Muscle layer of colon (tissue), 2 donors: ENCODE measurements around the gene IP6K3.

Source experiments
- H3K27ac ChIP-seq: one replicate; pipeline ENCODE4 v1.7.0; 2013; ENCODE audit warnings: low read depth, mild to moderate bottlenecking, low read length, moderate library complexity
- H3K27me3 ChIP-seq, 2 donors: one replicate each; pipeline ENCODE4 v1.7.0; 2013; ENCODE audit warnings: low read length in 2 of 2, mild to moderate bottlenecking in 2 of 2; ENCODE audit not compliant: insufficient read depth in 2 of 2, control insufficient read depth in 1 of 2
- H3K36me3 ChIP-seq: one replicate; pipeline ENCODE4 v1.7.0; 2013; ENCODE audit warnings: mild to moderate bottlenecking, low read length; ENCODE audit not compliant: insufficient read depth
- H3K4me1 ChIP-seq: one replicate; pipeline ENCODE4 v1.7.0; 2013; ENCODE audit warnings: mild to moderate bottlenecking, low read length; ENCODE audit not compliant: insufficient read depth
- H3K4me3 ChIP-seq, 2 donors: one replicate each; pipeline ENCODE4 v1.7.0; 2013; ENCODE audit warnings: low read length in 2 of 2, low read depth in 1 of 2, mild to moderate bottlenecking in 1 of 2, moderate library complexity in 1 of 2
- H3K9ac ChIP-seq: one replicate; pipeline ENCODE4 v1.7.0; 2013; ENCODE audit warnings: low read length
- H3K9me3 ChIP-seq: one replicate; pipeline ENCODE4 v1.7.0; 2013; ENCODE audit warnings: mild to moderate bottlenecking, low read length
- donor health status: abdominal sarcoma.
- donor health status: Adenocarcinoma of cecum.

Gene IP6K3

GRCh38 chr6:33688451-33689147, 58.1 kb downstream of the IP6K3 start:
- H3K4me1 ChIP-seq: peaks cover 4% of the 10 kb centered on the region
- H3K9me3 ChIP-seq: no peaks in the 10 kb centered on the region
- no peak overlapping the region for H3K27ac ChIP-seq
- H3K4me3 ChIP-seq: no peak overlapping the region
- H3K36me3 ChIP-seq: peaks cover 13% of the 10 kb centered on the region
- H3K27me3 ChIP-seq: no peaks in the 10 kb centered on the region
- H3K9ac ChIP-seq: no peak overlapping the region

- H3K9me3 ChIP-seq: no peaks in the 10 kb centered on the region
- H3K4me3 ChIP-seq: no peak overlapping the region
- peaks cover 13% of the 10 kb centered on the region for H3K36me3 ChIP-seq
- no peaks in the 10 kb centered on the region for H3K27me3 ChIP-seq
- H3K27ac ChIP-seq: no peak overlapping the region
- no peak overlapping the region for H3K9ac ChIP-seq
- H3K4me1 ChIP-seq: no peaks in the 10 kb centered on the region
Observed at GRCh38 chr6:33688006-33688405, 58.7 kb downstream of the IP6K3 start.

GRCh38 chr6:33686981-33687975, 59.4 kb downstream of the IP6K3 start:
- Histone ChIP-seq H3K4me1 (no peaks in the 10 kb centered on the region), H3K27me3 (no peaks in the 10 kb centered on the region), H3K27ac (no peak overlapping the region), H3K36me3 (peaks cover 13% of the 10 kb centered on the region), H3K4me3 (no peak overlapping the region), H3K9ac (no peak overlapping the region), H3K9me3 (no peaks in the 10 kb centered on the region)

- Histone ChIP-seq H3K27me3 (no peaks in the 10 kb centered on the region), H3K4me1 (no peaks in the 10 kb centered on the region), H3K4me3 (no peak overlapping the region), H3K36me3 (peaks cover 13% of the 10 kb centered on the region), H3K27ac (no peak overlapping the region), H3K9ac (no peak overlapping the region), H3K9me3 (no peaks in the 10 kb centered on the region)
Observed at GRCh38 chr6:33686225-33686924, 60.3 kb downstream of the IP6K3 start.

GRCh38 chr6:33685411-33686224, 61.1 kb downstream of the IP6K3 start:
- H3K9ac ChIP-seq: no peak overlapping the region
- H3K27me3 ChIP-seq: no peaks in the 10 kb centered on the region
- no peaks in the 10 kb centered on the region for H3K9me3 ChIP-seq
- no peak overlapping the region for H3K27ac ChIP-seq
- H3K36me3 ChIP-seq: peaks cover 13% of the 10 kb centered on the region
- no peak overlapping the region for H3K4me3 ChIP-seq
- H3K4me1 ChIP-seq: no peaks in the 10 kb centered on the region

- no peaks in the 10 kb centered on the region for H3K27me3 ChIP-seq
- no peak overlapping the region for H3K27ac ChIP-seq
- no peak overlapping the region for H3K4me3 ChIP-seq
- no peak overlapping the region for H3K9ac ChIP-seq
- H3K4me1 ChIP-seq: no peaks in the 10 kb centered on the region
- H3K36me3 ChIP-seq: peaks cover 13% of the 10 kb centered on the region
- H3K9me3 ChIP-seq: no peaks in the 10 kb centered on the region
Observed at GRCh38 chr6:33684983-33685382, 61.7 kb downstream of the IP6K3 start.

- H3K4me3 ChIP-seq: no peak overlapping the region
- H3K9ac ChIP-seq: no peak overlapping the region
- no peaks in the 10 kb centered on the region for H3K27me3 ChIP-seq
- no peak overlapping the region for H3K27ac ChIP-seq
- no peaks in the 10 kb centered on the region for H3K4me1 ChIP-seq
- H3K36me3 ChIP-seq: peaks cover 13% of the 10 kb centered on the region
- H3K9me3 ChIP-seq: no peaks in the 10 kb centered on the region
Observed at GRCh38 chr6:33684428-33684896, 62.2 kb downstream of the IP6K3 start.

GRCh38 chr6:33683576-33684427, 62.9 kb downstream of the IP6K3 start:
- H3K9ac ChIP-seq: no peak overlapping the region
- no peaks in the 10 kb centered on the region for H3K9me3 ChIP-seq
- H3K36me3 ChIP-seq: peaks cover 13% of the 10 kb centered on the region
- H3K27me3 ChIP-seq: no peaks in the 10 kb centered on the region
- no peak overlapping the region for H3K4me3 ChIP-seq
- H3K4me1 ChIP-seq: no peaks in the 10 kb centered on the region
- no peak overlapping the region for H3K27ac ChIP-seq

- peaks cover 13% of the 10 kb centered on the region for H3K36me3 ChIP-seq
- no peaks in the 10 kb centered on the region for H3K4me1 ChIP-seq
- H3K27ac ChIP-seq: no peak overlapping the region
- H3K9ac ChIP-seq: no peak overlapping the region
- H3K4me3 ChIP-seq: no peak overlapping the region
- H3K27me3 ChIP-seq: no peaks in the 10 kb centered on the region
- no peaks in the 10 kb centered on the region for H3K9me3 ChIP-seq
Observed at GRCh38 chr6:33683051-33683571, 63.6 kb downstream of the IP6K3 start.

- H3K27me3 ChIP-seq: no peaks in the 10 kb centered on the region
- H3K4me1 ChIP-seq: no peaks in the 10 kb centered on the region
- no peaks in the 10 kb centered on the region for H3K9me3 ChIP-seq
- no peak overlapping the region for H3K4me3 ChIP-seq
- no peak overlapping the region for H3K9ac ChIP-seq
- H3K36me3 ChIP-seq: peaks cover 13% of the 10 kb centered on the region
- no peak overlapping the region for H3K27ac ChIP-seq
Observed at GRCh38 chr6:33682341-33682740, 64.4 kb downstream of the IP6K3 start.
